ENCODE measurements around the gene DKK1. TPM values are rescaled to one million over a fixed set of nuclear protein-coding genes. Genes with fewer than 3 reads are reported as not detected.

The DKK1 gene
- total and polyA plus RNA-seq, 11 donors, result 0.11 to 7.0 (median 0.62) TPM; not detected in 4

GRCh38 chr10:52308251-52309031, 5.6 kb upstream of the DKK1 start:
- DNase-seq (peak; percentile 37 to 65 (median 54)), ATAC-seq (peak; percentile 78 to 94 (median 87))
- Histone ChIP-seq H3K9me3 (no peaks in the 10 kb centered on the region), H3K27me3 (peaks cover 0 to 29% (median 0%) of the 10 kb centered on the region in 9 donors), H3K27ac (no peak overlapping the region), H3K4me3 (peak overlapping the region in 11 of 12 donors; percentile 23 to 66 (median 54)), H3K4me1 (peaks cover 0 to 12% (median 0%) of the 10 kb centered on the region in 12 donors), H3K36me3 (no peaks in the 10 kb centered on the region)
- TF ChIP-seq CTCF (IDR thresholded peaks at IDR 0.05), result peak; percentile 41 to 78 (median 62)
- no peak for TF ChIP-seq POLR2A (IDR thresholded peaks at IDR 0.05)
- WGBS, 4 donors, result 3 to 5% (median 4%) methylated on average over 26 to 40 of the region's 40 CpGs
- intact Hi-C loops (cut with DNase I), result loop anchor here (1.0 to 10.0 kb wide), 5 partner anchors 178 to 256 kb away; no protein-coding TSS in a partner anchor

GRCh38 chr10:52312942-52313255, 1.2 kb upstream of the DKK1 start:
- WGBS, 4 donors, result 20 to 31% (median 23%) methylated on average over 3 of the region's 3 CpGs
- Histone ChIP-seq H3K27me3 (peaks cover 0 to 43% (median 6%) of the 10 kb centered on the region in 9 donors), H3K4me3 (peak overlapping the region in 10 of 12 donors; percentile 47 to 70 (median 57)), H3K27ac (no peak overlapping the region), H3K4me1 (peaks cover 0 to 30% (median 5%) of the 10 kb centered on the region in 12 donors), H3K36me3 (no peaks in the 10 kb centered on the region), H3K9me3 (no peaks in the 10 kb centered on the region)
- TF ChIP-seq CTCF (IDR thresholded peaks at IDR 0.05), result no peak
- TF ChIP-seq POLR2A (IDR thresholded peaks at IDR 0.05), result no peak
- ATAC-seq (no peak), DNase-seq (no peak)
- intact Hi-C loops (cut with DNase I), result loop anchor here in 2 of 10 donors (5.0 to 10.0 kb wide), 2 partner anchors 282 to 339 kb away; no protein-coding TSS in a partner anchor

GRCh38 chr10:52313256-52313932, 687 bp upstream of the DKK1 start:
- H3K4me1 ChIP-seq, result peaks cover 0 to 30% (median 4%) of the 10 kb centered on the region in 12 donors
- TF ChIP-seq CTCF (IDR thresholded peaks at IDR 0.05) (no peak), POLR2A (IDR thresholded peaks at IDR 0.05) (no peak)
- no peaks in the 10 kb centered on the region for H3K36me3 ChIP-seq
- no peak overlapping the region for H3K27ac ChIP-seq
- peaks cover 0 to 41% (median 6%) of the 10 kb centered on the region in 9 donors for H3K27me3 ChIP-seq
- DNase-seq (no peak), ATAC-seq (peak in 1 of 4 donors; percentile 21)
- H3K4me3 ChIP-seq, result peak overlapping the region; percentile 22 to 70 (median 56)
- no peaks in the 10 kb centered on the region for H3K9me3 ChIP-seq
- intact Hi-C loops (cut with DNase I), result loop anchor here in 2 of 10 donors (5.0 to 10.0 kb wide), 2 partner anchors 281 to 339 kb away; no protein-coding TSS in a partner anchor
- 4 to 7% (median 5%) methylated on average over 26 of the region's 26 CpGs for WGBS, 4 donors
